Stimulated activated CD4-positive, alpha-beta T cell treated with anti-CD3 and anti-CD28 coated beads, Interleukin-15, amount 100 ng/mL, for 24 hours (primary cell): ENCODE data around the gene HSH2D.

Source experiments
- DNase-seq: peaks from one replicate; pipeline ENCODE4 v3.0.0-alpha.2; 2020

The HSH2D gene

GRCh38 chr19:16121141-16121540, 22.3 kb upstream of the HSH2D start:
- no peak for DNase-seq

DNA sequence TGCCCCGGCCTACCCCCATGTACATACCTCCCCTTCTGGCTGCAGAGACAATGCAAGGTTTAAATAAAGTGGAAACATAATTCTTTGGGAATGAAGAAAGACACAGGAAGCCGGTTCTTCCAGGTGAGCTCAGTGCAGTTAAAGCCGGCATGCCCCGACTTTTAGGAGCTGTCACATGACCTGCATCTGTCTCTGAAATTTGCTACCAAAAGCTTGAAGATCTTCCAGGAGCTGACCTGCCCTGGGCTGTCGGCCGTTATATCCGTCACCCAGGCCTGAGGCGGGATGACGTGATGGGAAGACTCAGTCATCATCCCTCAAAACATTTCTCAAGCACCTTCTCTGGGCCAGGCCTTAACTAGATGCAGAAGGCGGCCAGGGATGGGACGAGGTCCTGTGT, 21.5 kb upstream of the HSH2D start:
- DNase-seq: no peak

- no peak for DNase-seq
Observed at GRCh38 chr19:16124953-16125352, 18.5 kb upstream of the HSH2D start.

DNA sequence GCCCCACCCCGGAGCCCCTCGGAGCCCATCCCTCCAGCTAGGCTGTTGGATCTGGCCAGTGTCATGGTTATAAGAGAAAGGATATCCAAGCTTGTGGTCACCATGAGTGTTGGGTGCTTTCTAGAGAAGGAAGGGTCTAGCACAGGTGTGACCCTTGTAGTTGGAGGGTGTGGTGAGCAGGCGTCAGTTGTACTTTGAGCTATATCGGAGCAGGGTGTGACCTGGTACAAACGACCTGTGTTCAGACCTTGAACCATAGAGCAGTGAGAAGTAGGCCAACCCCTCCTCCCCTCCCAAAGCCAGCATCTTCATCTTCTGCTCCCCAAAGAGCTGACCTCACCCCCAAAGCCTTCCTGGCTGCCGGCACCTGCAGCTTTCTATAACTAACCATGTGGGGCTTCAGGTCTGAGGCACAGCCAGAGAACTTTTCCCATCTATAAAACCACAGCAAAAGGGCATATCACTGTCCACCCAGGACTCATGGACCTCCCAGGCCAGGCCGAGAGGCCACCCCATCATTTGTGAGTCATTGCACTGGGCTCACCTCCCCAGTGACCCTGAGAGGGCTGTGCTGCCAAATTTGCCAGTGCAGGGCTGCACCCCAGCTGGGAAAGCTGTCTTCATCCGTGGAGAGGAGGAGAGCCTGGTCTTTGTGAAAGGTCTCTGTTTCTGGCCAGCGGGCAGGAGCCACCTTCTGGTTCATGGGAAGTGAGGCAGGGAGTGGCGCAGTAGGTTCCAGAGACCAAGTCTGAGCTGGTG, 17.6 kb upstream of the HSH2D start:
- DNase-seq: no peak

DNA sequence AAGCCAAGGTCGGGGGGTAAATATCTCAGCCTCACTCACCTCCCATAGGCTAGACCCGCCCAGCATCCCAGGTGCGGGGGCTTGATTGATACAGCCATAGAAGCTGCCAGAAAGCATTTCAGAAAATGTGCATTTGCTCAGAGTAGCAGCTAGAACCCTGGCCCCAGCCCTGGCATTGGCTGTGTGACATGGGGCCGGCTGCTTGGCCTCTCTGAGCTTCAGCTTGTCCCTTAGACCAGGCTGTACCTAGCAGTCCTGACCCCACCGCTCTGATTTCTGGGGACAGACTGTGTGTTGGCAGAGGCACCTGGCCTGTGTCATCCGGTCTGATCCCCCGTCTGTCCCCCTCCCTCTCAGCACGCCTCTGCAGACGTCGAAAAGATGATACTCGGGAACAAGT, 16.4 kb upstream of the HSH2D start:
- no peak for DNase-seq

DNA sequence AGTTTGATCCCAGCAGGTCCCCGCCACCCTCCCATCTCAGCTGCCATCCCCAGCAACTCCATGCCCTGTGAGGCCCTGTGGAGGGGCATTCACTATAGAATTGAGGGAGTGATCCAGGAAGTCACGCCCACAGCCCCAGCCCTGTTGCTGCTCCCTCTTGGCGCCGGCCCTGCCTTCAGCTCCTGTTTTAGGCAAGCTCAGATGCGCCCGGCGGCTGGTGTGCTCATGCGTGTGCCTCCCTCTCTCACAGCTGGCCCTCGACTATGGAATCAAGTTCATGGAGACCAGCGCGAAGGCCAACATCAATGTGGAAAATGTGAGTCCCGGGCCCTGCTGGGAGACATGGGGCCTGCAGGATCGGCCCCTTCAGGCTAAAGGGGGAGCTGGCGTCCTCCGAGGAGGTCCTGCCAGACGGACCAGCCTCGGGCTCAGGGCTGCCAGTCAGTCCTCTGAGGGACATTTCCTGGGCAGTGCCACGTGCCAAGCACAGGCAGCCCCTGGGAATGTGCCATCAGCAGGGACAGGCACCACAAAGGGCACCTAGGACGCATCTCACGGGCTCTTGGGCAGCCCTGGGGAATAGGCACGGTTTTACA, 15.6 kb upstream of the HSH2D start:
- DNase-seq: no peak

GRCh38 chr19:16131648-16132047, 11.8 kb upstream of the HSH2D start:
- no peak for DNase-seq

DNA sequence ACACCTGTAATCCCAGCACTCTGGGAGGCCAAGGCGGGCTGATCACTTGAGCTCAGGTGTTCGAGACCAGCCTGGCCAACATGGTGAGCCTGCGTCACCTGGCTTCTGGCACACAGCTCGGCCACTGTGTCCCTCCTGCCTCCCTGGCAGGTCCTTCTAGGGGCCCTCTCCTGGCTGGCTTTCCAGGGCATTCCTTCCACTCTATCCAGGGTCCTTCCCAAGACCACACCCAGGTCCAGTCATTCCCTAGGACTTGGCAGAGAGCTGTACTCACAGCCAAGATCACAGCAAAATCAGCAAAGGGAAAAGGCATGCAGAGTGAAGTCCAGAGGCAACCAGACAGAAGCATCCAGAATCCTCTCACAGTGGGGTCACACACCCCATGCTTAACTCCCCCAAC, 9.7 kb upstream of the HSH2D start:
- no peak for DNase-seq

GRCh38 chr19:16134510-16134909, 9.0 kb upstream of the HSH2D start:
- no peak for DNase-seq

- DNase-seq: no peak
Observed at GRCh38 chr19:16135430-16136127, 7.9 kb upstream of the HSH2D start.

DNA sequence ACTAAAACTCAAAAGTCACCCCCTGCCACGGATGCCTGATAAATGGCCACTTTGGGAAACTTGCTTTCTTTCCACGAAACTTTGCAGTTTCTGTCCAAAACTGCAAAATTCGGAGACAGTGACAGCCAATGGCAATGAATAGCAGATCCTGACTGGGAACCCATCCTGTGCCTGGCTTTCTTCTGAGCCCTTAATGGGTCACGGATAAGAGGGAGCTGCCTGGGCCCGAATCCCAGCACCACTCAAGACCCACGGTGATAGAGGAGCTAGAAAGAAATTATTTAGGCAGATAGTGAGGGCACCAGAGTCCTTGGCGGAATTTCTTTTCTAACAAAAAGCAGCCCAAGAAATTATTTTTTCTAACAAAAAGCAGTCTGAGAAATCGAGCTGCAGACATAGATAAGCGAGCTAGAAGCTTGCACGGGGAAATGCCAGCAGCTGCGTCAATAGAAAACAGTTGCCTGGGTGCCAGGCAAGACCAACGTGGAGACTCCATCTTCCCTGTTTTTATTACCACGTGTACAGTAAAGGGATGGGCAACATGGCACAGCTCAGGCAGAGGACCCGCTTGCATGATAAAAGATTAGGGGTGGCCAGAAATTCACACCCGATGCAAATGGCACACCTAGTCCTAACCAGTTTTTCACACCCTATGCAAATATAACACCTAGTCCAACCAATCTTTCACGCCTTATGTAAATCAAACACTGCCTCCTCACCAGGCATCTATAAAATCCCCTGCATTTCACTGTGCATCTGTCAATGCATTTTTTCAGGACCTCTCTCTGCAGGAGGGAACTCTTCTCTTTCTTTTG, 7.1 kb upstream of the HSH2D start:
- no peak for DNase-seq

DNA sequence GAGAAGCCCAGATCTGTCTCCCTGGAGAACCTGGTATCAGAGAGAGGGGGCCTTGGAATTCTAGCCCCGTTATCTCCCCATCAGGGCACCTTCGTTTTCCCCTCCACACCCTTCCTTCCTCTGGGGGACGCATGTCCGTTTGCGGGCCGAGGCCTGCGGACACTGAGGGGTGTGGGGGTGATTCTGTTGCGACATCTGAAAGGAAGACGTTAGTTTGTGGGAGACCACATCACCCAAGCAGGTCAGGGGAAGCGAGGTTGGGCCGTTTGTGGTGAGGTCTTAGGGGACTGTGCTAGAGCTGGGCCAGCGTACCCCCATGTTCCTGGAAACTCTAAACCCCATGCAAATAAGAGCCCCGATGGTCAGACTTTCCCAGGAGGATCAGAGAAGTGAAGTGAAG, 3.7 kb upstream of the HSH2D start:
- DNase-seq: no peak

- no peak for DNase-seq
Observed at GRCh38 chr19:16141043-16141442, 2.4 kb upstream of the HSH2D start.

- DNase-seq: no peak
Observed at GRCh38 chr19:16142032-16142580, 1.4 kb upstream of the HSH2D start.

GRCh38 chr19:16144216-16144581, 714 bp downstream of the HSH2D start:
- no peak for DNase-seq

DNA sequence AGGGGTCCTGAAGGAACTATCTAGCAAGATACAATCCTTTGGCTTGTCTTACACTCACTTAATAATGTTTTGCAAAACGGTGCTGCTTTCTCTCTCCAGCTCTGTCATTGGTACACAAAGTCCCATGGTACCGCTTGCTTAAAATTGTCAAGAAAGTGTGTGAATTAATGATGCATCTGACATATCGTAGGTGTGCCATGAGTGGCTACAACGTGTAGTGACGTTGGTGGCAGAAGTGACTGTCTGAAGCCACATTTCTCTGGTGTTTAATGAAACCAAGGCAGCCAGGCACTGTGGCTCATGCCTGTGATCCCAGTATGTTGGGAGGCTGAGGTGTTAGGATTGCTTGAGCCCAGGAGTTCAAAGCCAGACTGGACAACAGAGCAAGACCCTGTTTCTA, 2.6 kb downstream of the HSH2D start:
- no peak for DNase-seq

GRCh38 chr19:16148443-16149229, 5.2 kb downstream of the HSH2D start:
- no peak for DNase-seq

DNA sequence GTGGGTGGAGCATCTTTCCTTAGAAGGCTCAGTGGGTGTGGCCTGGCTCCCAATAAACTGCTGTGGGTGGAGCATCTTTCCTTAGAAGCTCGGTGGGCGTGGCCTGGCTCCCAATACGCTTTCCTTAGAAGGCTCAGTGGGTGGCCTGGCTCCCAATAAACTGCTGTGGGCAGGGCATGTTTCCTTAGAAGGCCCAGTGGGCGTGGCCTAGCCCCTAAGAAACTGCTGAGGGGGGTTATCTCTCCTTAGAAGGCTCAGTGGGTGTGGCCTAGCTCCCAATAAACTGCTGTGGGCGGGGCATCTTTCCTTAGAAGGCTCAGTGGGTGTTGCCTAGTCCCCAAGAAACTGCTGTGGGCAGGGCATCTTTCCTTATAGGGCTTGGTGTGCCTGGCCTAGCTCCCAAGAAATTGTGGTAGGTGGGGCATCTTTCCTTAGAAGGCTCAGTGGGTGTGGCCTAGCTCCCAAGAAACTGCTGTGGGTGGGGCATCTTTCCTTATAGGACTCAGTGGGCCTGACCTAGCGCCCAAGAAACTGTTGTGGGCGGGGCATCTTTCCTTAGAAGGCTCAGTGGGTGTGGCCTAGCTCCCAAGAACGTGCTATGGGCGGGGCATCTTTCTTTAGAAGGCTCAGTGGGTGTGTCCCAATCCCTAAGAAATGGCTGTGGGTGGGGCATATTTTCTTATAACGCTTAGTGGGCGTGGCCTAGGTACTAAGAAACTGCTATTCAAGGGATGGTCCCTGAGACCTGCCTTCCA, 10.3 kb downstream of the HSH2D start:
- DNase-seq: no peak

- DNase-seq: no peak
Observed at GRCh38 chr19:16154557-16154956, 11.1 kb downstream of the HSH2D start.

DNA sequence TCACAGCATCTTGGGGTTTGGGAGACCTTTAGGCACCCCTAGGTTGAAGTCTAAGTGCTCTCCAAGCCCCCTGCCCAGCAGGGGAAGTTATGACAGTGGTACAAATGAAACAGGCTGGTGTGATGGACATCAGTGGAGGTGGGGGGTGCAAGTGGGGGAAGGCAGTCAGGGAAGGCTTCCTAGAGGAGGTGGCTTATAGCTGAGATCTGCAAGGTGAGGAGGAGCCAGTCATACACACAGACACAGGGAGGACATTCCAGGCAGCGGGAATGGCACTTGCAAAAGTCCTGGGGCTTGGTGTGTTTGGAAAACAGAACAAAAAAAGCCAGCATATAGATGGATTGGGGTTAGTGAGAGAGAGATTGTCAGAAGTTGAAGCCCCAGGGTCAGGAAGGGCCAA, 11.6 kb downstream of the HSH2D start:
- DNase-seq: no peak

GRCh38 chr19:16156904-16157303, 13.4 kb downstream of the HSH2D start:
- DNase-seq: no peak

DNA sequence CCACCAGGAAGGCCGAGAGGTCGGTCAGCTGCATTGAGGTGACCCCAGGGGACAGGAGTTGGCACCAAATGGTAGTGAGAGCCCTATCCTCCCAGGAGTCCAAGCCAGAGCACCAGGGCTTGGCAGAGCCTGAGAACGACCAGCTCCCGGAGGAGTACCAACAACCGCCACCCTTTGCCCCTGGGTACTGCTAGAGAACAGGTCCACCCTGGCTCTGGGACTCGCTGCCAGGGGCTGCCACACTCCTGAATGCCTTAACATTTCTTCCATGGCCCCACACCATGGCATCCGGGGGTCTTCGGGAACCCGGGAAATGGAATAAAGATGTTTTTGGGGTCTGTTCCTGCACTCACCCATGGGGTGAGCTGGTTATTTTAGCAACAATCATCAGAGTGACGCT, 14.1 kb downstream of the HSH2D start:
- no peak for DNase-seq
